Measurements from ENCODE around the gene CAPN5. TPM values are rescaled to one million over a fixed set of nuclear protein-coding genes. Genes with fewer than 3 reads are reported as not detected.
A peak's percentile ranks its signal among the peaks of the same experiment; 100 is the strongest.
"Not testable (repeated sequence)": the region's sequence is repeated elsewhere in the genome, so short reads cannot be mapped to it uniquely, and the experiment has no call there.

CAPN5 gene
- total and polyA plus RNA-seq, 4 donors: 10.7 to 43.1 (median 28.2) TPM

DNA sequence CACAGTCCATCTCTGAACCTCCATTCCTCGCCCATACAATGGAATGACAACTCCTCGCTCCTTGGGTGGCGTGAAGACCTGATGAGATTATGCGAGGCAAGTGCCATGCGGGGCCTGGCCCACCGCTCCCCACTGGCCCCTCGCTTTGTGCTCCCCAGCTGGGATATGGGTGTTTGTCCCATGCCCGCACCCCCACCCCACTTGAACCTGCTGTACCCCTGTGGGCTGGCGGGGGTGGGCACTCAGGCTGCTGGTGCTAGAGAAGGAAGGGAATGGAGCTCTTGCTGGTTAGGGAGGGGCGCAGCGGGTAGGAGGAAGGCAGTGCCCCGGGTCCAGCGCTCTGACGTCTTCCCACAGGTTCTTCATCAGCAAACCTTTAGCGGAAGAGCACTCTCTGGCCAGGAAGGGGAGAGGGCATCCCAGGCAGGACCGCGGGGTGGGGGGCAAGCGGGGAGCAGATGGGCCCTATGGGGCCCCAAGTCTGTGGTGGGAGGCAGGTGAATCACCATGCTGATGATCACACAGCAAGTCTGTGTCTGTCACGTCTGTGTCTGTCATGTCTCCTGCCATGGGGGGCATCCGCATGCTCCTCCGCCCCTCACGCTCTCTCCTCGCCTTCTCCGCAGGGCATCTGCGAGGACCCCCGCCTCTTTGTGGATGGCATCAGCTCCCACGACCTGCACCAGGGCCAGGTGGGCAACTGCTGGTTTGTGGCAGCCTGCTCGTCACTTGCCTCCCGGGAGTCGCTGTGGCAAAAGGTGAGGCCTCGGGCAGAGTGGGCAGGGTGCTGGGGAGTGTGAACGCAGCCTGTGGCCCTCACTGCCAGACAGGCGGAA lies 26.5 kb downstream of the CAPN5 start:
- no peak overlapping the region for H3K4me3 ChIP-seq (ENCODE audit: low read depth, low read length)
- peaks cover 51% of the 10 kb centered on the region for H3K36me3 ChIP-seq (ENCODE audit: control insufficient read depth, insufficient read depth, low read length)
- peaks cover 57% of the 10 kb centered on the region for H3K4me1 ChIP-seq (ENCODE audit: control insufficient read depth, insufficient read depth, low read length)
- no peak overlapping the region for H3K27ac ChIP-seq (ENCODE audit: low read depth, low read length)
- no peaks in the 10 kb centered on the region for H3K9me3 ChIP-seq (ENCODE audit: control insufficient read depth, insufficient read depth, low read length)
- DNase-seq (ENCODE audit: low read depth in 4 of 6, low spot score in 6 of 6): no peak
- H3K27me3 ChIP-seq (ENCODE audit: control insufficient read depth, insufficient read depth, low read length): no peaks in the 10 kb centered on the region
- 93% methylated on average over 31 of the region's 33 CpGs for WGBS (ENCODE audit: insufficient coverage)

GRCh38 chr11:77093987-77094840 lies 27.4 kb downstream of the CAPN5 start:
- Histone ChIP-seq H3K27me3 (ENCODE audit: control insufficient read depth, insufficient read depth, low read length) (no peaks in the 10 kb centered on the region), H3K27ac (ENCODE audit: low read depth, low read length) (no peak overlapping the region), H3K4me1 (ENCODE audit: control insufficient read depth, insufficient read depth, low read length) (peaks cover 49% of the 10 kb centered on the region), H3K4me3 (ENCODE audit: low read depth, low read length) (no peak overlapping the region), H3K36me3 (ENCODE audit: control insufficient read depth, insufficient read depth, low read length) (peaks cover 49% of the 10 kb centered on the region), H3K9me3 (ENCODE audit: control insufficient read depth, insufficient read depth, low read length) (no peaks in the 10 kb centered on the region)
- WGBS (ENCODE audit: insufficient coverage): 67% methylated on average over 2 of the region's 6 CpGs
- DNase-seq (ENCODE audit: low read depth in 4 of 6, low spot score in 6 of 6): peak in 1 of 6 donors; percentile 28

GRCh38 chr11:77094841-77095365 lies 28.1 kb downstream of the CAPN5 start:
- H3K27me3 ChIP-seq (ENCODE audit: control insufficient read depth, insufficient read depth, low read length): no peaks in the 10 kb centered on the region
- no peaks in the 10 kb centered on the region for H3K9me3 ChIP-seq (ENCODE audit: control insufficient read depth, insufficient read depth, low read length)
- peaks cover 47% of the 10 kb centered on the region for H3K4me1 ChIP-seq (ENCODE audit: control insufficient read depth, insufficient read depth, low read length)
- 89% methylated on average over 7 of the region's 7 CpGs for WGBS (ENCODE audit: insufficient coverage)
- no peak for DNase-seq (ENCODE audit: low read depth in 4 of 6, low spot score in 6 of 6)
- no peak overlapping the region for H3K4me3 ChIP-seq (ENCODE audit: low read depth, low read length)
- H3K36me3 ChIP-seq (ENCODE audit: control insufficient read depth, insufficient read depth, low read length): peaks cover 46% of the 10 kb centered on the region
- H3K27ac ChIP-seq (ENCODE audit: low read depth, low read length): no peak overlapping the region

DNA sequence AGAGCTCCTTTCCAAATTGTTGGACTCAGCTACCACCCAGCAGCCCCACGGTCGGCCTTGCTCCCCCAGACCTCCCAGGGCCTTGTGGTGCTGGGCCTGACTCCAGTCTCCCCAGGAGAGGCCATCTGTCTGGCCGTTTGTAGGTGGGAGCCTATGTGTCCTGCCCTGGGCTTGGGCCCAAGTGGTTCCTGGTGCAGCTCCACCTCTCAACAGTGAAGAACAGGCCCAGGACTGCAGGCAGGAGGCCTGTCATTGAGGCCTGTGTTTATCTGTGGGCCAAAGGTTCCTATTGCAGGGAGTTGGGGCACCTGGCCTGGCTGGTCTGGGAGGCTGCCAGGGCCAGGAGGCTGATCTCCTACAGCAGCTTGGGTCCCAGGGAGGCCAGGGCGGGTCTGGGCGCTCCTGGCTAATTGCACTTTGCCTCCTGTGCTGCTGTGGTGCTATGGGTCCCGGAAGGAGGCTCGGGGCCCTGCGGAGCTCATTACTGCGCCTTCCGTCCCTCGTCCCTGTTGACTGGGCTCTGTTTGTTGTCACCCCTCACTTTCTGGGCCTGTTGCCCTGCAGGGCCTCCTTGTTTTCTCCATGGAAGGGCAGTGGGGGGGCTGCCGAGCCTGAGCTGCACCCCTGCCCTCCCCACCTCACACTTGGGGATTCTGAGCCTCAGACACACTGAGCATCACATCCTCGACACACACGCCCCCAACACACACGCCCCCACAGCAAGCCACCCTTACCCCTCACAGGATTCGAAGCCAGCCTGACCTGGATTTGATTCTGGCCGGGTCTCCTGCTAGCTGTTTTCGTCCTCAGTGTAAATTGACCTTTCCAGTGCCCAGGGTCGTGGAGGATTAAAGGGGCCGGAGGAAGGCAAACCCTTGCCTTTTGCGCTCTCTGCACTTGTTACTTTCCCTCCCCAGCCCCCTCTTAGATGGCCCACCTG lies 29.1 kb downstream of the CAPN5 start:
- H3K4me1 ChIP-seq (ENCODE audit: control insufficient read depth, insufficient read depth, low read length): peaks cover 45% of the 10 kb centered on the region
- no peaks in the 10 kb centered on the region for H3K9me3 ChIP-seq (ENCODE audit: control insufficient read depth, insufficient read depth, low read length)
- no peak overlapping the region for H3K27ac ChIP-seq (ENCODE audit: low read depth, low read length)
- H3K4me3 ChIP-seq (ENCODE audit: low read depth, low read length): no peak overlapping the region
- no peak for DNase-seq (ENCODE audit: low read depth in 4 of 6, low spot score in 6 of 6)
- peaks cover 45% of the 10 kb centered on the region for H3K36me3 ChIP-seq (ENCODE audit: control insufficient read depth, insufficient read depth, low read length)
- WGBS (ENCODE audit: insufficient coverage): 74% methylated on average over 21 of the region's 21 CpGs
- H3K27me3 ChIP-seq (ENCODE audit: control insufficient read depth, insufficient read depth, low read length): no peaks in the 10 kb centered on the region

GRCh38 chr11:77096591-77097019 lies 29.8 kb downstream of the CAPN5 start:
- H3K4me1 ChIP-seq (ENCODE audit: control insufficient read depth, insufficient read depth, low read length): peaks cover 37% of the 10 kb centered on the region
- no peak for DNase-seq (ENCODE audit: low read depth in 4 of 6, low spot score in 6 of 6)
- WGBS (ENCODE audit: insufficient coverage): 100% methylated on average over 5 of the region's 8 CpGs
- peaks cover 49% of the 10 kb centered on the region for H3K36me3 ChIP-seq (ENCODE audit: control insufficient read depth, insufficient read depth, low read length)
- H3K27me3 ChIP-seq (ENCODE audit: control insufficient read depth, insufficient read depth, low read length): no peaks in the 10 kb centered on the region
- no peak overlapping the region for H3K27ac ChIP-seq (ENCODE audit: low read depth, low read length)
- no peak overlapping the region for H3K4me3 ChIP-seq (ENCODE audit: low read depth, low read length)
- H3K9me3 ChIP-seq (ENCODE audit: control insufficient read depth, insufficient read depth, low read length): no peaks in the 10 kb centered on the region

- H3K4me1 ChIP-seq (ENCODE audit: control insufficient read depth, insufficient read depth, low read length): peaks cover 31% of the 10 kb centered on the region
- DNase-seq (ENCODE audit: low read depth in 4 of 6, low spot score in 6 of 6); H3K9me3 ChIP-seq (ENCODE audit: control insufficient read depth, insufficient read depth, low read length); H3K4me3 ChIP-seq (ENCODE audit: low read depth, low read length); H3K27me3 ChIP-seq (ENCODE audit: control insufficient read depth, insufficient read depth, low read length); H3K27ac ChIP-seq (ENCODE audit: low read depth, low read length): not testable (repeated sequence)
- H3K36me3 ChIP-seq (ENCODE audit: control insufficient read depth, insufficient read depth, low read length): peaks cover 53% of the 10 kb centered on the region
- WGBS (ENCODE audit: insufficient coverage): 100% methylated on average over 2 of the region's 4 CpGs
Measured at GRCh38 chr11:77097180-77097579, 30.4 kb downstream of the CAPN5 start.

DNA sequence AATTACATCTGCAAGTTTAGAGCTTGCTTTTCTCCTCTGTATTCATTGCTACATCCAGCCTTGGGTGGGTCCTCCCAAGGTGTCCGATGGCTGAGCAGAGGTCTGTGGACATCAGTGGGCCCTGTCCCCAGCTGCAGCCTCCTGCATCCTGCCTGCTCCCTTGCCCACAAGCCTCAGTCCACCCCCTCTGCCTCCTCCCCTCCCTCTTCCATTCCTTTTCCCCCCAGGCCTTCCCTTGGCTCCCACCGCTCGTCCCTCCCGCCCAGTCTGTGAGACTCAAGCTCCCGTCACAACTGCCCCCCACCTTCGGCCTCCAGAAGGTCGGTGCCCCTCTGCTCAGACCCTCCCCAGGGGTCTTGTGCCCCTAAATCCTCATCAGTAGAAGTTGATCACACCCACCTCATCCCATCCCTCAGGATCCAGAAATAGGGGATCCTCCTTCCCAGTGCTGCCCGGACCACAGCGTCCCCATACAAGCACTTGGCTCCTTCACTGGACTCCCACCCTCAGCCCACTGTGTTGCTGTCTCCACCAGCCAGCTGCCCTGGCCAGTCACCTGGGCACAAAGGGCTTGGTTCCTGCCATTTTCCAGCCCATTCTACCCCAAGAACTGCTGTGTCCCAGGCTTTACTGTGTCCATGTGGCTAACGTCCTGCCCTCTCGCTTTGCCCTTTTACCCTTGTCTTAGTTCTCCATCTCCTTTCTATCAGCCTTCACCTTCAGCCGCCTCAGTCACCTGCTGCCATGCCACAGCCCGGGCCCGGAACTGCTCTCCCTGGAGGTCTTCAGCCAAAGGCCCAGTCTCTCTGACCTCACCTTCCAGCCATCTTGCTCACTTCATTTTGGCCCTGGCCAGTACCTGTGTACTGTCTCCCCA lies 33.6 kb downstream of the CAPN5 start:
- DNase-seq (ENCODE audit: low read depth in 4 of 6, low spot score in 6 of 6): no peak
- 95% methylated on average over 14 of the region's 14 CpGs for WGBS (ENCODE audit: insufficient coverage)
- no peak overlapping the region for H3K4me3 ChIP-seq (ENCODE audit: low read depth, low read length)
- H3K4me1 ChIP-seq (ENCODE audit: control insufficient read depth, insufficient read depth, low read length): peaks cover 13% of the 10 kb centered on the region
- H3K9me3 ChIP-seq (ENCODE audit: control insufficient read depth, insufficient read depth, low read length): no peaks in the 10 kb centered on the region
- H3K27ac ChIP-seq (ENCODE audit: low read depth, low read length): no peak overlapping the region
- H3K27me3 ChIP-seq (ENCODE audit: control insufficient read depth, insufficient read depth, low read length): no peaks in the 10 kb centered on the region
- H3K36me3 ChIP-seq (ENCODE audit: control insufficient read depth, insufficient read depth, low read length): peaks cover 56% of the 10 kb centered on the region

GRCh38 chr11:77101043-77101537 lies 34.3 kb downstream of the CAPN5 start:
- Histone ChIP-seq H3K27ac (ENCODE audit: low read depth, low read length) (no peak overlapping the region), H3K4me1 (ENCODE audit: control insufficient read depth, insufficient read depth, low read length) (peaks cover 13% of the 10 kb centered on the region), H3K4me3 (ENCODE audit: low read depth, low read length) (no peak overlapping the region), H3K27me3 (ENCODE audit: control insufficient read depth, insufficient read depth, low read length) (no peaks in the 10 kb centered on the region), H3K36me3 (ENCODE audit: control insufficient read depth, insufficient read depth, low read length) (peaks cover 54% of the 10 kb centered on the region), H3K9me3 (ENCODE audit: control insufficient read depth, insufficient read depth, low read length) (no peaks in the 10 kb centered on the region)
- WGBS (ENCODE audit: insufficient coverage): 91% methylated on average over 4 of the region's 5 CpGs
- DNase-seq (ENCODE audit: low read depth in 4 of 6, low spot score in 6 of 6): no peak

Measured in spinal cord (tissue), 10 donors.